ENCODE data around the gene C14orf180. TPM values are rescaled to one million over a fixed set of nuclear protein-coding genes. Genes with fewer than 3 reads are reported as not detected.

The C14orf180 gene
- total and polyA plus RNA-seq, 2 of the 8 experiments (the other 6 are each of a cell fraction or from before 2014, with no cell fraction given): not detected

GRCh38 chr14:104595116-104595675 lies 15.6 kb downstream of the C14orf180 start (continued):
- TF ChIP-seq CHD7 (IDR thresholded peaks at IDR 0.05; ENCODE audit: insufficient replicate concordance, low read length) (no peak), CEBPB (IDR thresholded peaks at IDR 0.05; ENCODE audit: low read depth, low read length) (no peak), RXRA (IDR thresholded peaks at IDR 0.05; ENCODE audit: insufficient read depth, low read depth, low read length) (no peak), CBX5 (IDR thresholded peaks at IDR 0.05; ENCODE audit: low read depth, low read length) (no peak), TAF1 (IDR thresholded peaks at IDR 0.05; ENCODE audit: low read depth, low read length) (no peak)
